GM23338 (cell line): Measurements from ENCODE around the gene FAN1. TPM values are rescaled to one million over a fixed set of nuclear protein-coding genes. Genes with fewer than 3 reads are reported as not detected.

ENCODE experiments used
- ATAC-seq: fragments of 200-7000 bp; cut with Tn5 transposase; 3 replicates; pipeline ENCODE4 v1.9.1; 2020
- DNase-seq: peaks from one replicate; pipeline ENCODE4 v3.0.0-alpha.2; 2015; ENCODE audit warnings: low spot score
- H2AFZ ChIP-seq: fragments of 200-600 bp; sonication (generic); 2 replicates; pipeline ENCODE4 v1.8.0; 2016; ENCODE audit warnings: antibody characterized with exemption, mild to moderate bottlenecking, moderate library complexity
- H3F3A ChIP-seq: fragments of 200-600 bp; sonication (generic); replicated peaks from 2 replicates; pipeline ENCODE4 v1.8.0; 2017; ENCODE audit warnings: antibody characterized with exemption, mixed run types, low read depth
- H3K27ac ChIP-seq: fragments of 200-600 bp; sonication (generic); 2 replicates; pipeline ENCODE4 v1.6.1; 2016; ENCODE audit warnings: low read depth
- H3K27me3 ChIP-seq: fragments of 200-600 bp; sonication (generic); 2 replicates; pipeline ENCODE4 v1.8.0; 2016; ENCODE audit warnings: mild to moderate bottlenecking, mixed run types, moderate library complexity; ENCODE audit not compliant: insufficient read depth
- H3K36me3 ChIP-seq: fragments of 200-600 bp; sonication (generic); 2 replicates; pipeline ENCODE4 v1.8.0; 2016; ENCODE audit warnings: mild to moderate bottlenecking; ENCODE audit not compliant: insufficient read depth
- H3K4me1 ChIP-seq: fragments of 200-600 bp; sonication (generic); 2 replicates; pipeline ENCODE4 v1.8.0; 2016; ENCODE audit warnings: mild to moderate bottlenecking, moderate library complexity; ENCODE audit not compliant: insufficient read depth
- H3K4me2 ChIP-seq: fragments of 200-600 bp; sonication (generic); 2 replicates; pipeline ENCODE4 v1.7.1; 2017; ENCODE audit warnings: mixed run types
- H3K4me3 ChIP-seq: fragments of 200-600 bp; sonication (generic); 2 replicates; pipeline ENCODE4 v1.6.1; 2016; ENCODE audit warnings: mixed run types
- H3K79me2 ChIP-seq: fragments of 200-600 bp; sonication (generic); replicated peaks from 2 replicates; pipeline ENCODE4 v1.8.0; 2017; ENCODE audit warnings: mild to moderate bottlenecking; ENCODE audit not compliant: insufficient read depth
- H3K9me2 ChIP-seq: fragments of 200-600 bp; sonication (generic); 2 replicates; pipeline ENCODE4 v1.8.0; 2017; ENCODE audit not compliant: insufficient read depth
- H4K20me1 ChIP-seq: fragments of 200-600 bp; sonication (generic); replicated peaks from 2 replicates; pipeline ENCODE4 v1.8.0; 2017; ENCODE audit warnings: mild to moderate bottlenecking; ENCODE audit not compliant: insufficient read depth
- H3K27ac Mint-ChIP-seq: 2 replicates; pipeline ENCODE4 v1.8.0; 2020; ENCODE audit warnings: inconsistent platforms, mild to moderate bottlenecking, moderate library complexity, mixed read lengths
- H3K27me3 Mint-ChIP-seq: 3 replicates; pipeline ENCODE4 v1.8.0; 2022; ENCODE audit warnings: low read depth, mild to moderate bottlenecking, moderate library complexity, mixed read lengths, inconsistent platforms; ENCODE audit not compliant: insufficient read depth, poor library complexity
- H3K36me3 Mint-ChIP-seq: 3 replicates; pipeline ENCODE4 v1.8.0; 2021; ENCODE audit warnings: low read depth, mild to moderate bottlenecking, inconsistent platforms, moderate library complexity, mixed read lengths
- H3K4me1 Mint-ChIP-seq: 3 replicates; pipeline ENCODE4 v1.8.0; 2020; ENCODE audit warnings: mild to moderate bottlenecking, inconsistent platforms, mixed read lengths
- H3K4me3 Mint-ChIP-seq: 3 replicates; pipeline ENCODE4 v1.8.0; 2021; ENCODE audit warnings: moderate library complexity, mild to moderate bottlenecking, inconsistent platforms, mixed read lengths
- H3K9me3 Mint-ChIP-seq: 3 replicates; pipeline ENCODE4 v1.8.0; 2020; ENCODE audit warnings: moderate library complexity, mild to moderate bottlenecking, inconsistent platforms, mixed read lengths
- EZH2phosphoT487 ChIP-seq: fragments of 200-600 bp; sonication (generic); IDR thresholded peaks from one replicate; pipeline ENCODE4 v1.8.1; 2018; ENCODE audit warnings: antibody characterized with exemption; ENCODE audit not compliant: unreplicated experiment
- NANOG ChIP-seq: IDR thresholded peaks from 2 replicates; pipeline ENCODE4 v1.6.1; 2016; ENCODE audit warnings: antibody characterized with exemption, borderline replicate concordance
- ZNF114 ChIP-seq: fragments of 250-450 bp; sonication (Bioruptor Pico); IDR thresholded peaks from 2 replicates; pipeline ENCODE4 v1.5.0; 2020; ENCODE audit warnings: mild to moderate bottlenecking, moderate library complexity
- polyA plus RNA-seq: library from polyadenylated mRNA; unstranded; fragments of >200 nt; fragmentation: Nextera tagmentation; extraction: Ambion mirVana; gene quantifications from 2 replicates; pipeline ENCODE4 v1.2.1, GENCODE V29; 2016
- total RNA-seq: library from RNA; depleted of rRNA; stranded (reverse); fragments of >200 nt; shearing (Covaris generic); gene quantifications from 2 replicates; pipeline ENCODE4 v1.2.3, GENCODE V29; 2014
- TF ChIP-seq, protein P1 (sequence below): fragments of 250-450 bp; sonication (Bioruptor Pico); IDR thresholded peaks from 2 replicates; pipeline ENCODE4 v1.5.0; 2020; ENCODE audit warnings: mild to moderate bottlenecking, moderate library complexity
- TF ChIP-seq, protein P2 (sequence below): IDR thresholded peaks from one replicate; pipeline ENCODE4 v1.6.1; 2018; ENCODE audit warnings: antibody characterized with exemption; ENCODE audit not compliant: unreplicated experiment

The FAN1 gene
- total and polyA plus RNA-seq, 2 experiments from 2014 or later: 9.1 to 29.2 TPM

DNA sequence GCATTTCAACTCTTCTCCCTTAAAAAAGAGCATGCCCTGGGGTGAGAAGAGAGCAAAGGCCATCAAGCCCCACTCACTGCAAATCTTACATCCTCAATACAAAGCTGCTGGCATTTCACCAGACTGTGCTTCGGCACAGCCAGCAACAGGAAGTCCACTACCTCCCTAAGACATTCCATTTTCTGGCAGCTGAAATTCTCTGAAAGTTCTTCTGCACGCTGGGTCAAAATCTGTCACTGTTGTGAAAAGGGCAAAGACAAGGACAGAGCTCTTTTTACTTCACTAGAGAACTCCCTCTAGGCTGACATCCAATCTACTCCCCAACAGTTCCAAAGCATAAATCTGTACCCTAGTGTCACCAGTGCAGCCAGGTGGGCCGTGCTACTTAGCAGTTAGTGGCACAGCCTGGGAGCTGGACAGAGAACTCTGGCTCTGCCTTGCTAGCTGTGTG is 81.4 kb downstream of the FAN1 start:
- no peak overlapping the region for H2AFZ ChIP-seq
- H3K9me2 ChIP-seq: no peaks in the 10 kb centered on the region
- H4K20me1 ChIP-seq: peaks cover 4% of the 10 kb centered on the region
- H3F3A ChIP-seq: no peaks in the 10 kb centered on the region; the same call in 1 of the 2 replicates
- ATAC-seq (no peak), DNase-seq (no peak)
- peaks cover 23% of the 10 kb centered on the region for H3K79me2 ChIP-seq
- Mint-ChIP-seq H3K36me3 (peaks cover 7% of the 10 kb centered on the region; the same call in 2 of the 3 replicates), H3K4me1 (peaks cover 6% of the 10 kb centered on the region), H3K4me3 (no peak overlapping the region), H3K9me3 (no peaks in the 10 kb centered on the region), H3K27me3 (no peaks in the 10 kb centered on the region), H3K27ac (no peak overlapping the region)
- H3K4me1 ChIP-seq: peaks cover 2% of the 10 kb centered on the region
- TF ChIP-seq EZH2phosphoT487: no peak
- TF ChIP-seq, protein P1, sequence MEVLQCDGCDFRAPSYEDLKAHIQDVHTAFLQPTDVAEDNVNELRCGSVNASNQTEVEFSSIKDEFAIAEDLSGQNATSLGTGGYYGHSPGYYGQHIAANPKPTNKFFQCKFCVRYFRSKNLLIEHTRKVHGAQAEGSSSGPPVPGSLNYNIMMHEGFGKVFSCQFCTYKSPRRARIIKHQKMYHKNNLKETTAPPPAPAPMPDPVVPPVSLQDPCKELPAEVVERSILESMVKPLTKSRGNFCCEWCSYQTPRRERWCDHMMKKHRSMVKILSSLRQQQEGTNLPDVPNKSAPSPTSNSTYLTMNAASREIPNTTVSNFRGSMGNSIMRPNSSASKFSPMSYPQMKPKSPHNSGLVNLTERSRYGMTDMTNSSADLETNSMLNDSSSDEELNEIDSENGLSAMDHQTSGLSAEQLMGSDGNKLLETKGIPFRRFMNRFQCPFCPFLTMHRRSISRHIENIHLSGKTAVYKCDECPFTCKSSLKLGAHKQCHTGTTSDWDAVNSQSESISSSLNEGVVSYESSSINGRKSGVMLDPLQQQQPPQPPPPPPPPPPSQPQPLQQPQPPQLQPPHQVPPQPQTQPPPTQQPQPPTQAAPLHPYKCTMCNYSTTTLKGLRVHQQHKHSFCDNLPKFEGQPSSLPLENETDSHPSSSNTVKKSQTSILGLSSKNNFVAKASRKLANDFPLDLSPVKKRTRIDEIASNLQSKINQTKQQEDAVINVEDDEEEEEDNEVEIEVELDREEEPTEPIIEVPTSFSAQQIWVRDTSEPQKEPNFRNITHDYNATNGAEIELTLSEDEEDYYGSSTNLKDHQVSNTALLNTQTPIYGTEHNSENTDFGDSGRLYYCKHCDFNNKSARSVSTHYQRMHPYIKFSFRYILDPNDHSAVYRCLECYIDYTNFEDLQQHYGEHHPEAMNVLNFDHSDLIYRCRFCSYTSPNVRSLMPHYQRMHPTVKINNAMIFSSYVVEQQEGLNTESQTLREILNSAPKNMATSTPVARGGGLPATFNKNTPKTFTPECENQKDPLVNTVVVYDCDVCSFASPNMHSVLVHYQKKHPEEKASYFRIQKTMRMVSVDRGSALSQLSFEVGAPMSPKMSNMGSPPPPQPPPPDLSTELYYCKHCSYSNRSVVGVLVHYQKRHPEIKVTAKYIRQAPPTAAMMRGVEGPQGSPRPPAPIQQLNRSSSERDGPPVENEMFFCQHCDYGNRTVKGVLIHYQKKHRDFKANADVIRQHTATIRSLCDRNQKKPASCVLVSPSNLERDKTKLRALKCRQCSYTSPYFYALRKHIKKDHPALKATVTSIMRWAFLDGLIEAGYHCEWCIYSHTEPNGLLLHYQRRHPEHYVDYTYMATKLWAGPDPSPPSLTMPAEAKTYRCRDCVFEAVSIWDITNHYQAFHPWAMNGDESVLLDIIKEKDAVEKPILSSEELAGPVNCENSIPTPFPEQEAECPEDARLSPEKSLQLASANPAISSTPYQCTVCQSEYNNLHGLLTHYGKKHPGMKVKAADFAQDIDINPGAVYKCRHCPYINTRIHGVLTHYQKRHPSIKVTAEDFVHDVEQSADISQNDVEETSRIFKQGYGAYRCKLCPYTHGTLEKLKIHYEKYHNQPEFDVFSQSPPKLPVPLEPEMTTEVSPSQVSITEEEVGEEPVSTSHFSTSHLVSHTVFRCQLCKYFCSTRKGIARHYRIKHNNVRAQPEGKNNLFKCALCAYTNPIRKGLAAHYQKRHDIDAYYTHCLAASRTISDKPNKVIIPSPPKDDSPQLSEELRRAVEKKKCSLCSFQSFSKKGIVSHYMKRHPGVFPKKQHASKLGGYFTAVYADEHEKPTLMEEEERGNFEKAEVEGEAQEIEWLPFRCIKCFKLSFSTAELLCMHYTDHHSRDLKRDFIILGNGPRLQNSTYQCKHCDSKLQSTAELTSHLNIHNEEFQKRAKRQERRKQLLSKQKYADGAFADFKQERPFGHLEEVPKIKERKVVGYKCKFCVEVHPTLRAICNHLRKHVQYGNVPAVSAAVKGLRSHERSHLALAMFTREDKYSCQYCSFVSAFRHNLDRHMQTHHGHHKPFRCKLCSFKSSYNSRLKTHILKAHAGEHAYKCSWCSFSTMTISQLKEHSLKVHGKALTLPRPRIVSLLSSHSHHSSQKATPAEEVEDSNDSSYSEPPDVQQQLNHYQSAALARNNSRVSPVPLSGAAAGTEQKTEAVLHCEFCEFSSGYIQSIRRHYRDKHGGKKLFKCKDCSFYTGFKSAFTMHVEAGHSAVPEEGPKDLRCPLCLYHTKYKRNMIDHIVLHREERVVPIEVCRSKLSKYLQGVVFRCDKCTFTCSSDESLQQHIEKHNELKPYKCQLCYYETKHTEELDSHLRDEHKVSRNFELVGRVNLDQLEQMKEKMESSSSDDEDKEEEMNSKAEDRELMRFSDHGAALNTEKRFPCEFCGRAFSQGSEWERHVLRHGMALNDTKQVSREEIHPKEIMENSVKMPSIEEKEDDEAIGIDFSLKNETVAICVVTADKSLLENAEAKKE (CRISPR knock-in tag): no peak
- TF ChIP-seq ZNF114 (CRISPR knock-in tag): no peak
- TF ChIP-seq NANOG: no peak
- TF ChIP-seq, protein P2, sequence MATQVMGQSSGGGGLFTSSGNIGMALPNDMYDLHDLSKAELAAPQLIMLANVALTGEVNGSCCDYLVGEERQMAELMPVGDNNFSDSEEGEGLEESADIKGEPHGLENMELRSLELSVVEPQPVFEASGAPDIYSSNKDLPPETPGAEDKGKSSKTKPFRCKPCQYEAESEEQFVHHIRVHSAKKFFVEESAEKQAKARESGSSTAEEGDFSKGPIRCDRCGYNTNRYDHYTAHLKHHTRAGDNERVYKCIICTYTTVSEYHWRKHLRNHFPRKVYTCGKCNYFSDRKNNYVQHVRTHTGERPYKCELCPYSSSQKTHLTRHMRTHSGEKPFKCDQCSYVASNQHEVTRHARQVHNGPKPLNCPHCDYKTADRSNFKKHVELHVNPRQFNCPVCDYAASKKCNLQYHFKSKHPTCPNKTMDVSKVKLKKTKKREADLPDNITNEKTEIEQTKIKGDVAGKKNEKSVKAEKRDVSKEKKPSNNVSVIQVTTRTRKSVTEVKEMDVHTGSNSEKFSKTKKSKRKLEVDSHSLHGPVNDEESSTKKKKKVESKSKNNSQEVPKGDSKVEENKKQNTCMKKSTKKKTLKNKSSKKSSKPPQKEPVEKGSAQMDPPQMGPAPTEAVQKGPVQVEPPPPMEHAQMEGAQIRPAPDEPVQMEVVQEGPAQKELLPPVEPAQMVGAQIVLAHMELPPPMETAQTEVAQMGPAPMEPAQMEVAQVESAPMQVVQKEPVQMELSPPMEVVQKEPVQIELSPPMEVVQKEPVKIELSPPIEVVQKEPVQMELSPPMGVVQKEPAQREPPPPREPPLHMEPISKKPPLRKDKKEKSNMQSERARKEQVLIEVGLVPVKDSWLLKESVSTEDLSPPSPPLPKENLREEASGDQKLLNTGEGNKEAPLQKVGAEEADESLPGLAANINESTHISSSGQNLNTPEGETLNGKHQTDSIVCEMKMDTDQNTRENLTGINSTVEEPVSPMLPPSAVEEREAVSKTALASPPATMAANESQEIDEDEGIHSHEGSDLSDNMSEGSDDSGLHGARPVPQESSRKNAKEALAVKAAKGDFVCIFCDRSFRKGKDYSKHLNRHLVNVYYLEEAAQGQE: no peak
- no peak overlapping the region for H3K4me3 ChIP-seq
- H3K36me3 ChIP-seq: no peaks in the 10 kb centered on the region
- no peaks in the 10 kb centered on the region for H3K27me3 ChIP-seq
- H3K27ac ChIP-seq: no peak overlapping the region
- no peak overlapping the region for H3K4me2 ChIP-seq
